GM18508 (cell line): ENCODE results near the gene TSPAN12.
A peak's percentile ranks its signal among the peaks of the same experiment; 100 is the strongest.
"Not testable (repeated sequence)": the region's sequence is repeated elsewhere in the genome, so short reads cannot be mapped to it uniquely, and the experiment has no call there.

ENCODE experiments used
- ATAC-seq: cut with Tn5 transposase; IDR thresholded peaks from one replicate; pipeline ENCODE4 v1.9.1; 2021; ENCODE audit warnings: moderate number of reproducible peaks; ENCODE audit not compliant: insufficient read depth, unreplicated experiment

The TSPAN12 gene, protein sequence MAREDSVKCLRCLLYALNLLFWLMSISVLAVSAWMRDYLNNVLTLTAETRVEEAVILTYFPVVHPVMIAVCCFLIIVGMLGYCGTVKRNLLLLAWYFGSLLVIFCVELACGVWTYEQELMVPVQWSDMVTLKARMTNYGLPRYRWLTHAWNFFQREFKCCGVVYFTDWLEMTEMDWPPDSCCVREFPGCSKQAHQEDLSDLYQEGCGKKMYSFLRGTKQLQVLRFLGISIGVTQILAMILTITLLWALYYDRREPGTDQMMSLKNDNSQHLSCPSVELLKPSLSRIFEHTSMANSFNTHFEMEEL

DNA sequence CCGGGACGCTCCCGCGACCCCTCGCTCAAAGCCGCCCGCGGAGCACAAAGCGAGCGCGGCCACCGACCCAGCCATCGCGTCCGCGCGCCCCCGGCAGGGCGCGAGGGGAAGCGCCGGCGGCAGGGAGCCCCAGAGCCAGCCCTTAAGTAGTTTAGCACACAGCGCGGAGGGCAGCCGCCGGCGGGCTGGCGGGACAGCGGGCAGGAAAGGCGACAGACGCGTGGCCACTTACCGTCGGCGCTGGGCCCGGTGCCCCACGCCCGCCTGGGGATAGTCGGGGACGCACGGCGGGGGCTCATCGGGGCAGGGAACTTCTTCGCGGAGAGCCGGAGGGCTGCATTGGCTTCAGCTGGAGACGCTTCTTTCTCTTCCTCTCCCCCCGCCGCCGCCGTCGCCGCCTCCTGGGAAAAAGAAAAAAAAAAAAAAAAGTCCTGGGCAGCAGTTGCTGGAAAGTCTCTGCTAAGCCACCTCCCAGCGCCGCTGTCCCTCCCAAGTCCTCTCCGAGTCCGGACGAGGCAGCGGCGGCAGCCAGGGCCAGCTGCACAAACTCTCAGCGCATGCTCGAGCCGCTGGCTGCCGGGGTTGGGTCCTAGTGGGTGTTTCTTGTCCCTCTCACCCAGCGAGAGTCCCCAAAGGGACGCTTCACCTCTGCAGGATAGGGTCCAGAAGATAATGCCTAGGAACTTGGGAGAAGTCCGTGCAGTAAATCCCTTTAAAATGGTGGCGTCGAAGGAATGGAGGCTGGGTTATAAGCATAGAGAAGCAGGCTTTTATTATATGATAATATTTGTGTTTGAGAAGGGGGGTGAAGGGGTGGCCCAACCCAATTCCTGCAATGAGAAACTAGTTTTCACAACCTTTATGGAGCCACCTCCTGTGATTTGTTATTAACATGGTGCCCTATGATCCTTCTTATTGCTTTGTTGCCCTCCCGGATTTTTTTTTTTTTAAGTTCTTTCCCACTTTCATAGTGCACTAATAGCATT is at the start of gene TSPAN12:
Gene TSPAN12 (minus strand): TSS at position 557 of the 986 bp plus-strand sequence. CDS start 1,381 bp downstream, outside the sequence.
- peak; percentile 56 for ATAC-seq

DNA sequence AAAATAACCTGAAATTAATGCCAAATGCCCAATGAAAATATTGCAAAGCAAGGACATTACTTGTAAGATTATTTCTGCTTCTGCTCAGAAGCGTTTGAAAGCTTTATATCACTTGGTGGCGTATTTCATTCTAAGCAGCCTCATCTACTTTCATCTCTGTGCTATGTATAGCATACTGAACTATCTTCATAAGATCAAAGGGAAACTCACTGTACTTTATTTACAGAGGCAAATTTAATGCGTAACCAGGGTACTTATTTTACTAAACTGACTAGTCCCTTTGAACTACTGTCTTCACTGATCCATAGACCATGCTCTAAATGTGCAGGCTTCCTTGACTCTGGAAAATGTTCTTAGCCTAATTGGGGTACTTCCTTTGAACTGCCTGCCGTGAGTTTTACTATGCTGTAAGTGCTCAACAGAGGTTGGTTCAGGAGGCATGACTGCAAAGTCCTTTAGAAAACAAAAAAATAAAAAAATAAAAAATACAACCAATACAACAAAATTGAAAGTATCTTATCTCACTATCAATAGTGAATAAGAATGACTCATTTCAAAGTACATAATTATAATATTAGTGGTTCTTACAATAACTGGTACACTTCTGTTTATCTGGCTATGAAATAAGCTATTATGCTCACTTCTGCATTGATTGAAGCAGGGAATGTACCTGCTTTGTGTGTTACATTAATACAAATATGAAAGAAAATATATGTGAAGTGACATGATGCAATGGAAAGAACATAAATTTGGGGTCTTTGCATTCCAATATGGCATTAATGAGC is 41.0 kb upstream of the TSPAN12 start:
- no peak for ATAC-seq

DNA sequence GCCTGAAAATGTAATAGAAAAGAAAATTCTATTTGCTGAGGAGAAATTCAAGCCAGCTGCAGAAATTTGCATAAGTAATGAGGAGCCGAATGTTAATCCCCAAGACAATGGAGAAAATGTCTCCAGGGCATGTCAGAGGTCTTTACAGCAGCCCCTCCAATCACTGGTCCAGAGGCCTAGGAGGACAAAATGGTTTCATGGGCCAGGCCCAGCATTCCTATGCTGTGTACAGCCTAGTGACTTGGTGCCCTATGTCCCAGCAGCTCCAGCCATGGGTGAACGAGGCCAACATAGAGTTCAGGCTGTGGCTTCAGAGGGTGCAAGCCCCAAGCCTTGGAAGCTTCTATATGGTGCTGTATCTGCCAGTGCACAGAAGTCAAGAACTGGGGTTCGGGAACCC is 37.3 kb upstream of the TSPAN12 start:
- ATAC-seq = not testable (repeated sequence)

DNA sequence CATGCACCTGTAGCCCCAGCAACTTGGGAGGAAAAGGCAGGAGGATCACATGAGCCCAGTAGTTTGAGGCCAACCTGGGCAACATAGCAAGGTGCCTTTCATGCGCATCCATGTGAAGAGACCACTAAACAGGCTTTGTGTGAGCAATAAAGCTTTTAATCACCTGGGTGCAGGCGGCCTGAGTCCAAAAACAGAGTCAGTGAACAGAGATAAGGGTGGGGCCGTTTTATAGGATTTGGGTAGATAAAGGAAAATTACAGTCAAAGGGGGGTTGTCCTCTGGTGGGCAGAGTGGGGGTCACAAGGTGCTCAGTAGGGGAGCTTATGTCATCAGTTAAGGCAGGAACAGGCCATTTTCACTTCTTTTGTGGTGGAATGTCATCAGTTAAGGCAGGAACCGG is 27.7 kb upstream of the TSPAN12 start:
- ATAC-seq = not testable (repeated sequence)

DNA sequence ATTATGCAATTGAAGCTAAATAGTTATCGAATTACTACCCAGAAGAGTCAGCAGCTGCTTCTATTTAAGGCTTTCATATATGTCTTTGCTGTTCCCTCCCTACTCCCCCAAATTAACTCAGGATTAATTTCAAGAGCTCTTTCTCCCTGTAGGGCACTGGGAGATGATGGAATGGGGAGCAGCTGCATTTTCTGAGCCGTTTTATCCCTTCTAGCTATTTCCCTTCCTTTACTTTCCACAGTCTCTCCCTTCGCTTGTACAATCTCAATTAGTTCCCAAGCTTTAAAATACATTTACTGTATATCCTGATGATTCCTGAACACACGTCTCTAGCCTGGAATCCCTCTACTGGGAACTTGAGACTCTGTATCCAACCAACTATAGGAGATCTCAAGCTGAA is 19.8 kb upstream of the TSPAN12 start:
- no peak for ATAC-seq

DNA sequence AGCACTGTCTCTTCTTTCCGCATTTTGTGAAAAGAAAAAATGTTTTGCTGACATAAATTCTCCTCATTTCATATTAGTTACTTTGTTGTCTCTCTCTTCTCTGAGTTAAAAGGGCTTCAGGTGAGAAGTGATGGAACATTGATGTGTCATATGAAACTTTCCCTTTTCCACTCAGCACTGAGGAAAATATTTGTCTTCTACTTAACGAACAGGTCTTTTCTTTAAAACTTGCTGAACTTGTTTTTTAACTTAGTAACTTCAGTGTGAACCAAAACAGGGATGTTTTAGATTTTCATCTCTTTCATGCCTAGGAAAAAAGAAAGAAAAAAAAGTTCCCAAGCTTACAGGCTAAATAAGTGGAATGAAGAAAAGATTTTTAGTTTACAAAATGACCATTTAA is 19.0 kb upstream of the TSPAN12 start:
- ATAC-seq = no peak

DNA sequence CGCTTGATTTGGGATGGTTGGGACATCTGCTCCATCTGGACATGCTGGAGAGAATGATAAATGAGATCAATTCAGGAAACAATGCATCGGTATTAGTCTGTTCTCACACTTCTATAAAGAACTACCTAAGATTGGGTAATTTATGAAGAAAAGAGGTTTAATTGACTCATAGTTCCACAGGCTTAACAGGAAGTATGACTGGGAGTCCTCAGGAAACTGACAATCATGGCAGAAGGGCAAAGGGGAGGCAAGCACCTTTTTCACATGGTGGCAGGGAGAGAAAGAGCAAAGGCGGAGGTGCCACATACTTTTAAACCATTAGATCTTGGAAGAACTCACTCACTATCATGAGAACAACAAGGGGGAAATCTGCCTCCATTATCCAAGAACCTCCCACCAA is 16.8 kb upstream of the TSPAN12 start:
- no peak for ATAC-seq

DNA sequence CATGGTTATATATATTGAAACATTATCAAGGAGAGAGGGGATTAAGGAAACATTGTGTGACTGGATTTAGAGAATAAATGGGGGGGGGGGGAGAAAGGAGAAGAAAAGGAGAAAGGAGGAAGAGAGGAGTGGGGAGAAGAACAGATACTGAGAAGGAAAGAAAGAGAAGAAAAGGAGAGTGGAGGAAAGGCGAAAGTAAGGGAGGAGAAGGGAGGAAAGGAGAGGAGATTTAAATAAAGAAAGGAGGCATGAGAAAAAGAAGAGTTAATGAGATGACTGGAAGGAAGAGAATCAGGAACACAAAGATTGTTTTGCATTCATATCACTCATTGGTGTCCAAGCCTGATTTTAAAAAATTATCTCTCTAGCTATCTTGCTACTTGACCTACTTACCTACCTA is 16.1 kb upstream of the TSPAN12 start:
- ATAC-seq = no peak

DNA sequence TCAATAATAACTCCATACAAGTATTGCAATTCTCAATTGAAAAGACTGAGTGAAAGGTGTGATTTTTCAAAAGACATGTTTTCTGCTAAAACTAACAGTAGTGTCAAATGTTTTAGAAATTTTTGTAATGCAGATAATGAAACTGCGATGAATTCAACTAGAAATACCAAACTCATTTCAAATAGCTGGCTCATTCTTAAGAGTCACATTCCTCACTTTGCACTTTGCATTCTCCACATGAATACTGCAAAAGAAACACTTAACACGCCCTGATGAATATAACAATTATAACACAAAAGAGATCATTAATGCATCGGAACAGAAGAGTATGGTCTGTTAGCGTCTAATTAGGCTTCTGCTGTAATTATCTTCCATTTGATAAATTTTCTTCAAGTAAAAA is 15.5 kb upstream of the TSPAN12 start:
- no peak for ATAC-seq

DNA sequence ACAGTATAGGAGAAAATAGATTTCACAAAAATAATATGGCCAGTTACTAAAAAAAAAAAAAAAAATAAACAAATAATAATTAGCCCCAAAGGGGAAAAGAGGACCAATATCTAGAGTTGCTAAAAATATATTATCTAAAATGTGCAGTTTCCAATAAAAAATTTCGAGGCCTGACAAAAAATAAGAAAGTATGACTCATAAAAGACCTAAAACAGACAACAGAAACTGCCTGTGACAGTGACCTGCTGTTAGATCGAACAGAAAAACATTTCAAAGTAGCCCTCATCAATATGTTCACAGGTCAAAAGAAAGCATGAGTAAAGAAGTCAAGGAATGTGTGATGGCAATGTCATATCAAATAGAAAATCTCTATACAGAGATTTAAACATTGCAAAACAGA is 11.8 kb upstream of the TSPAN12 start:
- peak; percentile 56 for ATAC-seq

DNA sequence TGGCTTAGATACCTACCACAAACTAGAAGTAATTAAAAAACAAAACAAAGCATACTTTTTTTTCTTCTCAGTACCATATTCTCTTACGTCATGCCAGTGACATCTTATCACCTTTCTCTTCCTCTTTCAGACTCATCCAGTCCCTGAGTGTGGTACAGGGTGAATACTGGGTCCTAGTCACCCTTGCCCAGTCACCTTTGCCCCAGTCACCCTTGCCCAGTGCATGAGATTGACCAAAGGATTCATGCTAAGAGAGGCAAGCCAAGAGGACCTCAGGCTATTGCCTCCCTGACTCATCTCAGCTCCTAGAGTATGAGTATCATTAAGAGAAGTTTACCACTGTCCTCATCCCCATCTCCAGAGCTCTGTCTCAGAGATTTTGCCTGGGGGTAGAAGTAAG is 10.0 kb upstream of the TSPAN12 start:
- peak; percentile 61 for ATAC-seq

DNA sequence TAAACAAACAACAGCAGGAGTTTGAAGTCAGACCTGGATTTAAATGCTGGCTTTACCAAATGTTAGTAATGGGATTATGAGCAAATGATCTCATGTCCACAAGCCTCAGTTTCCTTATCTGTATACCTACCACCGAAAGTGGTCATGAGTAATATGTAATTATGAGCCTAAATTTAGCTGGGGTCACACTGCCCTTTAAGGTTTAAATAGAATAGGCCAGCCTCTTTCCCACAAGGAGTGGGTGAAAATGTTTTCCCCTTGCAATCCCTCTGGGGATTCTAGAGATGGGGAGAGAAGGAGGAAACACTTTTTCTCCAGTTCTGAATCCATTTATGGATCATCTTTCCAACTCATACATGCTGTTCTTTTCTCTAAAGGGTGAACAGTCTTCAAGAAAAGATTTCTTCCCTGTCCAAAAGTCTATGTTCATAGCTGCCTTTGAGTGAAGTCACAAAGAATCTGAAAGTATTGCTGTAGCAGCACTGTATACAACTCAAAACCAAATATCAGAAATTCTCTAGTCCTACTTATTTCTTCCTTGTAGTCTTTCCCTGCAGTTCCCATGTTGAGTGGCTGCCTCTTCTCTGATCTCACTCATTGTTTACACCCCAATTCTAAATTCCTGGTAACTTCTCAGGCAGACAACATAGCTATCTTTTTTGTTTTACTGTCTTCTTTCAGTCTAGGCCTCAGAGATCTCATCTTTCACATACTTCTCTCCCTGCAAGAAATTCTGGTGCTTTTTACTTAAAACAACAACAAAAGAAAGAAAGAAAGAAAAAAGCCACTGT is 7.4 kb upstream of the TSPAN12 start:
- no peak for ATAC-seq

DNA sequence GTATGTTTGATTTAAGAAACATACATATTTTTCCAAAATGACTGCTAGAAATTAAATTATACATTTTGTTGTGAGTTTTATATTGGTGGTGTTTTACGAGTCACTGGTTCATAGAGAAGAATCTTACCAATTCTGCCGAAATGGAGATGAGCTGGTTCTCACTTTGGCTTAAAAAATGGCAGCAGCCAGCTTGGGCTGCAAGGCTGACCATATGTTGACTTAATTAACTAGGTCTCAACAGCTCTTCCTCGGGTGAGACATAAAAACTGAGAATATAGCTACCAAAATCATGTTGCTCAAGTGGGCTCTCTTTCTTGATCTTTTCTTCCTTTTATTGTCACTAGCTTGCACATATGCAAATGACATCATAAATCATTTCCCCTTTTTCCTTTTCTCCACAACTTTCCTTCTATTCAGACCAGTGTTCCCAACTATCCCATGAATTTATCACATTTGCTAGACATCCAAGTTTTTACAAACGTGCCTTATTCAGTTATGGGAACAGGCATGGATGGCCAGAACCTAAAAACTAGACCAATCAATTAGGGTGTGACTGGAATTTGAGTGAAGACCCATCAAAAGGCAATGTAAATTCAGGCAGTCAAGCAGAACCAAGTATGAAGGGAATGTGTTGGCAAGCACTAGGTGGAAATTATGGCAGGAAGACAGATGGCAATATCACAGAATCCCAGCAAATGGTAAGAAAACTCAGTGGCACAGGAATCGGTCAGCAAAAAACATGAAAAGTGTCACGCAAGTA is 6.4 kb upstream of the TSPAN12 start:
- ATAC-seq = no peak

DNA sequence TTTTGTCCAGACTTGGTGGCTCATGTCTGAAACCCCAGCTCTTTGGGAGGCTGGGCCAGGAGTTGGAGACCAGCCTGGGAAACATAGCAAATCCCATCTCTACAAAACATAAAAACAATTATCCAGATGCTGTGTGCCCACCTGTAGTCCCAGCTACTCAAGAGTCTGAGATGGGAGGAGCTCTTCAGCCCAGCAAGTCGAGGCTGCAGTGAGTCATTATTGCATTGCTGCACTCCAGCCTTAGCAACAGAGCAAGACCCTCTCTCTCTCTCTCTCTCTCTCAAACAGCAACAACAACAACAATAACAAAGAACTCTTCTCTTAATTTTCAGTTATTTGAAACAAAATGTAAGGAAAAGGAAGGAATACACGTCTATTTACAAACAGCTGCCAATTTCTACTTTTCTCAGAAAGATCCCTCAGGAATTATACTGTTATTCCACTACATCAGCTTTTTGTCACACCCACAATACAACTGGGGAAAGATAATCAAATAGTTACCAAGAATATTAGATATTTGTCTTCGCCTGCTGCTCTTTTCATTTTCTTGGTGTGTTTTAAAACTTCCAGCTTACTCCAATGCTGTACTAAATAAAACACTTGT is 5.1 kb upstream of the TSPAN12 start:
- no peak for ATAC-seq

DNA sequence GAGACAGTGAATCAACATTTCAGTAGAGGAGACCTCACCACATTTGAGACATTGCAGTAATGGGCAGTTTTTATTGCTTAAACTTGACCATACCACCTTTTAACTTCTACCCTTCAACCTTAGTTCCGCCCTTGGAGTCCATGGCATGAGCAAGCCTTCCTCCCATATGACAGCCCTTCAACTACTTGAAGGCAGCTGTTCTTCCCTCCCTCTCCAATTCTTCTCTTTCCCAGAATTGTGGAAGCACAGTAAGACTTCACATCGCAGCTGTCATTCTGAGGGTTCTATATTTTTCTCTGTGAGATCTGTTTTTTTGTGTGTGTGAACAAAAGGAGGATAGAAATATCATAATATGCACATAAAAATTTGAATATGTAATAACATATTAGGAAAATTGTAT is 2.2 kb upstream of the TSPAN12 start:
- ATAC-seq = no peak

DNA sequence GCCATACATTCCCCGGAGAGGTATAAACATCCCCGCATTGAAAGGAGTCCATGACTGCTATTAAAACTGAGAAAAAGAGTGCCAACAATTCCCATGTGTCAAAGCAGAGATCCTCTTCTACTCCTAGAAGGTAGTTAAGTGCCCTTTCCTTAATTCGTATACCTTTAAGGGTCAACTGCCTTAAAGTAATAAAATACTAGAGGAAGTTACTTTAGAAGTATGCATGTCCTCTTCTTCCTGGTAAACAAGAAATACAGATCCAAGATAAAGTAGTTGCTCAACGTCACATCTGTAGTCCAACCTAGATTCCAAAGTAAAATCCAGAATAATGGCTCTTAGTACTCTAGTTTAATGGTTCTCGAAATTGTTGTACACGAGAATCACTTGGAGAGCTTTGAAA is 1.5 kb upstream of the TSPAN12 start:
- ATAC-seq = no peak

DNA sequence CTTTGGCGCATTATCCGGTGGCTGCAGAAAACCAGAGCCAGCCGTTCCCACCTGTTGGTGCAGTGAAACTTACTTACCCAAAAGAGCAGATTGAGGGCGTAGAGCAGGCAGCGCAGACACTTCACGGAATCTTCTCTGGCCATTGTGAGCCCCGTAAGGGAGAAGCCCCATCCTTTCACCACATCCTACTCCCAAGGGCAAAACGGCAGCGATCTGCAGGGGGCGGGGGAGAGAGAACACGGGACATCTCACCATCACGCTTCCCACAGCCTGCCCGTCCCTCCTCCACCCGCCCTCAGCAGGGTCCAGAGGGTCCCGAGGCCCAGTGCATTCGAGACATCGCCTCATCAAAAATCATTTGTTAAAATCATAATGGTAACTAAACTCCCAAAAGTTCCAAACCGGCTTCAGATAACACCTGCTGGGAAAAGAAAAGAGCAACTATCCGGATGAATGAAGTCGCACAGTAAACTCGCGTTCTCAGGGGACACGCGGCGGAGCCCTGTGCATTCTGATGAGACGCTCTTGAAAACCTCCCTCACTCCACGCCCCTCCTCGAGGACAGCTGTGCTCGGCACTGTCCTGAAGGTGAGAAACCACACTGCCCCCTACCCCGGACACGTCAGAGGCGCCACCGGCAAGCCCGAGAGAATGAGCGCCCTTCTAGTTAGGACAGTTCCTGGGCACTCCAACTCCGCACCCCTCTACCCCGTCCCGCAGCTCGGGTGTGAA is 1.2 kb downstream of the TSPAN12 start:
- peak; percentile 58 for ATAC-seq

DNA sequence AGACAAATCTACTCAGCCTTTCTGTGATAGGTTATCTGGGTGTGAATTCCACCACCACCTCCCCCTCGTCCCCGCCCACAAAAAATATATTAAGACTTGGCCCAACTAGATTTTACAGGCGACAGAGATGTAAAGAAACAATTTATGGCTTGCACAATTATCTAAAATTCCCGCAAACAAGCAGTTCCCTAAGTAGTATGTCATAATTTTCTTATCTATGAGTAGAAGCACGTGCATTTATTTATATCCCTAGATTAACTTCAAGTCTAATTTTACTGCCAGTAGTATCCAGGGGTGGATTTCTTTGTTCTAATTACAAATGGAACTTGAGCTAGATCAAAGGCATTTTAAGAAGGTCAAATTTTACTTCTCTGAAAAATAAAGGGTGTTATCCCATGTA is 1.7 kb downstream of the TSPAN12 start:
- ATAC-seq = no peak
